NCI-H460 (cell line): ENCODE data around the gene LZTR1. TPM values are rescaled to one million over a fixed set of nuclear protein-coding genes. Genes with fewer than 3 reads are reported as not detected.
"Not testable (repeated sequence)": the region's sequence is repeated elsewhere in the genome, so short reads cannot be mapped to it uniquely, and the experiment has no call there.

Source experiments
- DNase-seq: peaks from one replicate; pipeline ENCODE4 v3.0.0-alpha.2; 2016; ENCODE audit warnings: low read depth; ENCODE audit errors: extremely low read depth
- total RNA-seq: library from RNA; depleted of rRNA; stranded (reverse); fragments of >200 nt; shearing (Covaris generic); gene quantifications from 2 replicates; pipeline ENCODE4 v1.2.3, GENCODE V29; 2014

Gene LZTR1
- total RNA-seq, 1 experiment from 2014 or later = 20.1 TPM

GRCh38 chr22:20965104-20965887 is 16.8 kb upstream of the LZTR1 start:
- DNase-seq = no peak

DNA sequence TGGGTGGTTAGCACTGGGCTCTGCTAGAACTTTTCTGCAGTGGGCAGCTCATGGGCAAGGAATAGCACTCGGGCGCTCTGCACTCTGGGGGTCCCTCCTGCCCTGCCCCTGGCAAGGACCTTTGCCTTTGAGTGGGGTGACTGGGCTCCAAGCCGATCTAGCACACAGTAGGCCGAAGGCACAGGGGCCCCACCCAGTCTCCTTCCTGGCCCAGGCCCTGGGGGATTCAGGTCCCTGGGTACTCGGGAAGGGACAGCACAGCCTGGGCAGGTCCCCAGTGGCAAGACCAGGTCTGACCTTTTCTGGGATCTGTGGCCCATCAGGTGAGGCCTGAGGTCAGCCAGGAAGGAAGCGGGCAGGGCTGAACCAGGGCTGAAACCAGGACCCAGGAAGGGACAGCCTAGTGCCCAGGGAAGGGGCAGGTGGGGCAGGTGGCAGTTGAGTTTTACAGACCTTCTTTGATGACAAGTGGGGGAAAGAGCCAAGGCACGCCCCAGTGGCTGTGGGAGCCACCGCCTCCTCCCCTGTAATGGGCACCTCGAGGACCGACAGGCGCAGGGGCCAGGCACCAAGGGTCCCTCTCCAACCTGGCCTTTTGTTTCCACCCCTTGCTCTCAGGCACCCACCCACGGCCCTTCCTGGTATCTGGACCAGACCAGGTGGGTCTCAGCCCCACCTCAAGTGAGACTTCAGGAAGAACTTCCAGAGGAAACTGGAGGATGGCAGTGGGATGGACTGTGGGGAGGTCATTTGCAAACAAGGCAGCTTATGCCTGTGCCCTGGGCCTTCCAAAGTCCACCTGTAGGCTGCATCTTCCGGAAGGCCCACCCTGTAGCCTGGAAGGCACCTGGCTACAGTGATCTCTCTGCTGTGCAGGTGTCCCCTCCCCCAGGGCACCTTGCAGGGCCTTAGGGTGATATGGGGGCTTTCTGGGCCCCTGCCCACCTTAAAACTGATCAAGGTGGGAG is 15.9 kb upstream of the LZTR1 start:
- DNase-seq = no peak

GRCh38 chr22:20966883-20967696 is 15.0 kb upstream of the LZTR1 start, which contains the start of gene AIFM3:
TSS of gene AIFM3 (plus strand) at chr22:20967255. CDS start at chr22:20967945, 690 bp downstream.
- no peak for DNase-seq

DNA sequence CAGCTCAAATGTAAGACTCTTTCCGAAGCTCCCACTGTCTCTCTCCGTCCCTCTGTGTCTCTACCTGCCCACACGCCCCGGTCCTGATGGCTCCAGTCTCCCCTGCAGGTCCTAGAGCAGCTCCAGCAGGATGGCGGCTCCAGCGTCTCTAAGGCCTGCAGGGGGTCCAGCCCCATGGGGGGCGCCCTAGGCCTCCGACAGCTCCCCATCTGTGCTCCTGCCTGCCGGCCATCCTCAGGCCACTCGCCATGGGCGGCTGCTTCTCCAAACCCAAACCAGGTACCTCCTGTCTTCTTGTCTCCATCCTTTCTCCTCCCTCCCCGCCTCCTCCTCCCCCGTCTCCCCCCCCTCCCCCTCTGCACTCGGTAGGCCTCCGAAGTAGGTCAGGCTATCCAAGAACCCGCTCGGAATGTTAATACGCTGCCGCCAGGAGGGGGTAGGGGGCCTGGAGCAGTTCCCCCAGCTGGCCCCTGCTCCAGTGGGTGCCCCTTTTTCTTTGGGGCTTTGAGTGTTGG is 14.3 kb upstream of the LZTR1 start:
- no peak for DNase-seq

GRCh38 chr22:20968281-20968977 is 13.7 kb upstream of the LZTR1 start:
- no peak for DNase-seq

- no peak for DNase-seq
Measured at GRCh38 chr22:20970939-20971657, 11.0 kb upstream of the LZTR1 start.

DNA sequence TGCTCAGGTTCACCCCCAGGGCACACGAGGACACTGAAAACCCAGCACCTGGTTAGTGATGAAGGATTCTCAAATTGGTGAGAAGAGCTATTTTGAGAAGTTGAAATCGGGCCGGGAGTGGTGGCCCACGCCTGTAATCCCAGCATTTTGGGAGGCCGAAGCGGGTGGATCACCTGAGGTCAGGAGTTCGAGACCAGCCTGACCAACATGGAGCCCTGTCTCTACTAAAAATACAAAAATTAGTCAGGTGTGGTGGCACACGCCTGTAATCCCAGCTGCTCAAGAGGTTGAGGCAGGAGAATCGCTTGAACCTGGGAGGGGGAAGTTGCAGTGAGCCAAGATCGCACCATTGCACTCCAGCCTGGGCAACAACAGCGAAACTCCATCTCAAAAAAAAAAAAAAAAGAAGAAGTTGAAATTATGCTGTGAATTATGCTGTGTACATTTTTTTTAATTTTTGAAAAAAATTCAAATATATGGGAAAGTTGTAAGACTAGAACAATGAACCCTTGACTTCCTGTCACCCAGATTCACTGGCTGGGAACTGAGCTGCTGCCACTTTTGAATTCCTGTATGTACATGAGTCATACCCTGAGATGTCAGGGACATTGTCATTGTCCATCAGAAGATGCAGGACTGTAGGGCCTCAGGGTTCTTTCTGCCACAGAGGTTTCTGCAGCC is 9.9 kb upstream of the LZTR1 start:
- not testable (repeated sequence) for DNase-seq

GRCh38 chr22:20972933-20973577 is 9.0 kb upstream of the LZTR1 start:
- DNase-seq = no peak

- DNase-seq = no peak
Measured at GRCh38 chr22:20973634-20974286, 8.3 kb upstream of the LZTR1 start.

GRCh38 chr22:20974336-20974955 is 7.7 kb upstream of the LZTR1 start:
- DNase-seq = no peak

GRCh38 chr22:20975541-20976290 is 6.4 kb upstream of the LZTR1 start:
- DNase-seq = no peak

DNA sequence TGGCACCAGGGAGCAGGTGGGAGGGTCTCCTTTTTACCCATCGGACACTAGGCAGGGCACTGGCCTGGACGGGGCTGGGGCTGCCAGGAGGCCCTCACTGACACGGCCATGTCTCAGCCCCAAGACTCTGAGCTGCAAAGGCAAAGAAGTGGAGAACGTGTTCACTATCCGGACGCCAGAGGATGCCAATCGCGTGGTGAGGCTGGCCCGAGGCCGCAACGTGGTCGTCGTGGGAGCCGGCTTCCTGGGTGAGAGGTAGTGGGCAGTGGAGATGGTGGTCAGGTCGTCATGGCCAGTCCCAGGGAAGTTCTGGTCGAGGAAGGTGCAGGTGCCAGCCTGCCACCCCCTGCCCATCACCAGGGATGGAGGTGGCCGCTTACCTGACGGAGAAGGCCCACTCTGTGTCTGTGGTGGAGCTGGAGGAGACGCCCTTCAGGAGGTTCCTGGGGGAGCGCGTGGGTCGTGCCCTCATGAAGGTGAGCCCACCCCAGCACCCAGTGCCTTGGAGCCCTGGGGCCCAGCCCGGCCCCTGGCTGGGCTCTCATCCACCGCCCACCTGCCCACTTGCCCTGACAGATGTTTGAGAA is 5.7 kb upstream of the LZTR1 start:
- DNase-seq = no peak

GRCh38 chr22:20977019-20977418 is 5.1 kb upstream of the LZTR1 start:
- no peak for DNase-seq

DNA sequence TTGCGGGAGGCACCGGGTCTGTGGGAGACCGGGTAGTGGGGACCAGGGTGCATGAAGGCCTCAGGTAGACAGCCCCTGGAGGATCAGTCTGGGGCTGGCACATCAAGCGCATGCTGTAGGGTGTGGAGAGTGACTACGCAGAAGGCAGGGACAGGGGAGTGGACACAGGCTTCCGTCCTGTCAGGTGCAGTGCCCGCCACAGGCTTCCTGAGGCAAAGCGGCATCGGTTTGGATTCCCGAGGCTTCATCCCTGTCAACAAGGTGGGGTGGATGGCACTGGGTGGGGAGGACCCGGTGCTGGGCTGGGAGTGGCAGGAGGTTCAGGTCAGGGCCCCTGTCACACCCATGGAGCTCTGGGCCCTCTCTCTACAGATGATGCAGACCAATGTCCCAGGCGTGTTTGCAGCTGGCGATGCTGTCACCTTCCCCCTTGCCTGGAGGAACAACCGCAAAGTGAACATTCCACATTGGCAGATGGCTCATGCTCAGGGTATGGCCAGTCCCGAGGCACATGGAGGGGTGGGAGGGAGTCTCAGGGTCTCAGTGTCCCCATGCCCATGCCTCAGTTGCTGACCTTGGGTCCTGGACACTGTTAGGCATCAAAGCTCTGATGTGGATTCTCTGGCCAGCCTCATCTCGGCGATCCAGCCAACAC is 4.5 kb upstream of the LZTR1 start:
- DNase-seq = no peak

DNA sequence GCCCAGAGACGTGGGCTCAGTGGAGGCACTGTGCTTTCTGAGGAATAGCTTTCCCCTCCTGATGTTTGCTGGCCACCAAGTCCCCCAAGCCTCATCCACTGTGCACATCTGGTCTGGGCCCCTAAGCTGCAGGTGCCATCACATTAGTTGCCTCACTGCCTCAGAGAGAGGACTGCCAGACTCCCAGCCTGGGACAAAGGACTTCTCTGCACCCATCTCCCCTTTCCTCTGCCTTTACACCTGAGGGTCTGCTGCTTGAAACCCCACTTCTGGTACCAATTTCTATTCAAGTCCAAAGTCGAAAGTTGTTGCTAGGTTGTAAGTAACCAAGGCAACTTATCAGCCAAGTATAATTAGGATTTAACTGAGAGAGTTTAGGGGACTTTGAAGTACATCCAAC is 3.7 kb upstream of the LZTR1 start:
- DNase-seq = no peak
